NCI-H345 treated with DMSO at 0.1 percent for 48 hours (cell line): ENCODE measurements around the gene PANK4.

Source experiments
- DNase-seq: peaks from one replicate; lab custom pipeline; 2025; ENCODE audit not compliant: unreplicated experiment; lab: John Stamatoyannopoulos, UW

Gene PANK4

DNA sequence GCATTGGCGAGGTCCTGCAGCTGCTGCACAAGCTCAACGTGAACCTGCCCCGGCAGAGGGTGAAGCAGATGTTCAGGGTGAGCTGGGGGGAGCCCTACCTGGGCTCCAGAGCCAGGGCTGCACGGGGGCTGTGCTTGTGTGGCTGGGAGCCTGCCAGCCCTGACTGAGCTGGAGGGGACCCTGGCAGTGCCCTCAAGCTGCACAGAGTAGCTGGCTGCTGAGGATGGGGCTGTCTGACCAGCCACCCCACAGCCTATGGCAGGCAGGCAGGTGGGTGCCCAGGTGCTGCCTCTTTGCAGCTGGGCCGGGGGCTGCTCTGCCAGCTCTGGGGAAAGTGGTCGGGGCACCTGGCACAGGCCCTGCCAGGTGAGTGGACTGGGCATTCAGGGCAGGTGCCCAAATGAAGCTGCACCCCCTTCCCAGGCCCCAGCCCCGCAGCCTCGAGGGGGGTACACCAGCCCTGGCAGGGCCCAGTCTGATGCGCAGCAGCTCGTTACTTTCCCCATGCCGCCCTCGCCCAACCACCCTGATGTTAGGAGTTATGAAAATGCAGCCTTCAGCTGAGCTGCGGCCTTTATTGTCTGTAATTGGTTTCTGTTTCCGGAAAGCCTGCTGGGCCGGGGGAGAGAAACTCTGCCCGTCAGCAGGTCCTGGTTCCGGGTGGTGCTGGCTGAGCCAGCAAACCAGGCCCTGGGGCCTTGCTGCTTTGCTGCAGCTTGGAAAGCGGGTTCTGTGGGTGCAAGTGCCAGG, 46.0 kb downstream of the PANK4 start:
- no peak for DNase-seq

DNA sequence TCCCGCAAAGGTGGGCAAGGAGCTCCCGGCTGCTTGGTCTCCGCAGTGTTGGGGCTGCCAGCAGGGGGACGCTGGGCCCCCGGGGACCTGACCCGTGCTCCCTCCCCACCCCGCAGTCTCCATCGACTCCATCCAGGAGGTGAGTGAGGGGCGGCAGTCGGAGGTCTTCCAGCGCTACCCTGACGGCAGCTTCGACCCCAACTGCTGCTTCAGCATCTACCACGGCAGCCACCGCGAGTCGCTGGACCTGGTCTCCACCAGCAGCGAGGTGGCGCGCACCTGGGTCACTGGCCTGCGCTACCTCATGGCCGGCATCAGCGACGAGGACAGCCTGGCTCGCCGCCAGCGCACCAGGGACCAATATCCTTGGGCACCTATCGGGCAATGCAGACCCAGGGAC, 46.8 kb downstream of the PANK4 start:
- DNase-seq: no peak

DNA sequence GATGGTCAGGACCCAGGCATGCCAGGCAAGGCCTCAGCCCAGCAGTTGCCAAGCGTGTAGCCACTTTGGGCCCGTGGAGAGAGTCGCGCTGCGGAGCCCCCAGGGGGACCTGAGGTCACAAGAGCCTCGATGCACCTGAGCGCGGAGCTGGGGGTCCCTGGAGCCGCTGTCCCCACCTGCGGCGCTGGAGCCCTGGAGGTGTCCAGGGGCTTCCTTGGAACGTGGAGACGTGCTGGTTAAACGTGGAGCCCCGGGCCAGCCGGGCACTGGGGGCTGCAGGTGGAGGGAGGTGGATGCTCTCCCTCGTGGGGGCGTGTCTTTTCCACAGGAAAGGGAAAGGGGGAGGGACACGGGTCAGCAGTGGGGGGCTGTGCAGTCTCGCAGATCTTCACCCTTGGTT, 47.2 kb downstream of the PANK4 start:
- no peak for DNase-seq

DNA sequence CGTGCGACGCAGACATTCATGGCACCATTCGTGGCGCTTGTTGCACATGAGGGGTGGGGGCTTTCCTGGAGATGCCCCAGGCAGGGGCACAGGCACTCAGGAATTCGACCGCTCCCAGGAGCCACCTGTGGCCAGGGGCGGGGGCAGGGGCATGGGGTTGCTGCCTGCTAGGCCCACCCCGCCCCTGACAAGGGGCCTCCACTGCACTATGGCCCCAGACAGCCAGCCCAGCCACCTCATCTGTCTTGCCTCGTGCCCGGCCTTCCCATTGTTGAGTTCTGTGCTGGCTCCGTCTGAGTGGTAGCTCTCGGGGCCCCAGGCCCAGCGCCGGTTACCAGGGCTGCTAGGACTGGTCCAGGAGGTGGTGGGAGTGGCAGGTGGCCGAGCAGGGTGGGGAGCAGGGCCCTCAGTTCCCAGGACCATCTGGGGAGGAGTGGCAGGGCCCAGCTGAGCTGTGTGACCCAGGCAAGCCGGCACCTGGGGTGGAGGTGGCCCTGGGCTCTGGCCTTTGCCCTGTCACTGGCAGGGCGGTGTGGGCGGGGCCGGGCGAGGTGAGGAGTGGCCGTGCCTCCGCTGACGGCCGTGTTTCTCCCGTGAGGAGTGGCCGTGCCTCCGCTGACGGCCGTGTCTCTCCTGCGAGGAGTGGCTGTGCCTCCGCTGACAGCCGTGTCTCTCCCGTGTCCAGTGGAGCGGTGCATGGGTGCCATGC, 48.5 kb downstream of the PANK4 start:
- DNase-seq: no peak

DNA sequence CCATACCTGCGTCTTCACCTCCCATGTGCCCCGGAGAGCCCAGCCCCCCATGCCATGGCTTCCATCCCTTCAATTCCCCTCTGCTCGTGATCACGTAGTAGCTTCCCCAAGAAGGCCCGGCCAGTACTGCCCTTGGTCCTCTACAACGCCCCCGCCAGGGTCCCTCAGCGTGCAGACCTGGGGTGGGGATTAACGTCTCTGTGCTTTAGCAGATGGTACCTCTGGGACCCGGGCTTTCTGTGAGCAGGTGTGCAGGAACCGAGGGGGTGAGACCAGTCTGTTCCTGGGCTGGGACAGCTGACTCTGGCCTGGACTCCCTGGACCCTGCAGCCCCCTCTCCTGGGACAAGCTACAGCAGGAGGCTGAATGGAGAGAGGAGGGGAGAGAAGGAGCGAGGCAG, 49.1 kb downstream of the PANK4 start:
- DNase-seq: no peak

DNA sequence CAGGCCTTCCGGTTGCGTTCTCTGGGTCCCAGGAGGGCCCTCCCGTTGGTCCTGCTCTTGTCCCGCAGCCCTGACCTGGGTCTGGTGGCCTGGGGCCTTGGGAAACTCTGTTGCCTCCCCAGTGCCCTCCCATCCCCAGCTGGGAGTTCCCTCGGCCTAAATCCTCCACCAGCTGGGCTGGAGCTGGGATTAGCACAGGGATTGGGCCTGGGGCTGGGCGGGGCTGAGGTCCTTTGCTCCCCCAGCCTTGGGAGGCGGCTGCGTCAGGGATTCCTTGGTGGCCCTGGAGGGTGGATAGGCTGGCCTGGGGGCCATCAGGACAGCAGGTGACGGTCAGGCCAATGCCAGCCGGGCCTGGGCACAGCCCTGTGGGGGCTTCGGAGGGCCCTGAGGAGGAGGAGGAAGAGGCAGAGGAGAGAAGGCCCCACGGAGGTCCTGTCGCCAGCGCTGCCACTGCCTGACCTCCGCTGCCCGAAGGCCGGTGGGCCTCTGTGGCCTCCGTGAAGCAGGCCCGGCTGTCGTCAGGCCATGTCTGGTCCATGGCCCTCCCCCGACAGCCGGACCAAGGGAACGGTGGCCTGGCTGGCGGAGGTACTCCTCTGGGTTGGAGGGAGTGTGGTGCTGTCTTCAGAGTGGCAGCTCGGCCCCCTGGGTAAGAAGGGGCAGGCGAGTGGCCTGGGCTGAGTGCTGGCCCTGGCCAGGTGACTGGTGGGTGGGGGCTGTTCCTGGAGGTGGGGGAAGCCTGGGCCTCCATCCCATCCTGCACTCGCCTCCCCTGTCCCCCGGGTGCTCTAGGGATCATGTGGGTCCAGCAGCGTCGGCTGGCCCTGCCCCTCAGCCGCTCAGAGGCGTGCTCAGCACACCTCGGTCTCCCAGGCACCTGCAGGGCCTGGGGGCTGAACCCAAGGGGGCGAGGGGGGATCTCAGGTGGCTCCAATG, 50.1 kb downstream of the PANK4 start, which contains the start of gene PLCH2:
Gene PLCH2 (plus strand): TSS at position 229 of the 939 bp plus-strand sequence. CDS start 300 bp downstream, at position 529.
- DNase-seq: no peak

DNA sequence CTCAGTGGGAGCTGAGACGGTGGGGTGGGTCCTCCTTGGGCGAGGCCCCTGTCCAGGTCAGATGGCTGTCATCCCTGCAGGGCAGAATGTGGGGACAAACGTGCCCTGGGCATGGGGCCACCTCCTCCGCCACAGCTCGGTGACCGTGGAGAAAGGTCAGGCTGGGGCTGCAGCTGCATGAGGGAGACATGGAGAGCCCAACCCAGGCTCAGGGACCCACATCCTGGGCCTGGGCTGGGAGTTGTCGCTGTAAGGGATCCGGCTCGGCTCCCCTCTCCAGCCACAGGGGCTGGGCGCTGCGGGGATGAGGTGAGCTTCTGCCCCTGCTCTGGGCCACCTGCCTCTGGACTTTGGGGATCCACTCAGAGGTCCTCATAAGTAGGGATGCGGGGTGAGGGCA, 50.8 kb downstream of the PANK4 start:
- DNase-seq: no peak

DNA sequence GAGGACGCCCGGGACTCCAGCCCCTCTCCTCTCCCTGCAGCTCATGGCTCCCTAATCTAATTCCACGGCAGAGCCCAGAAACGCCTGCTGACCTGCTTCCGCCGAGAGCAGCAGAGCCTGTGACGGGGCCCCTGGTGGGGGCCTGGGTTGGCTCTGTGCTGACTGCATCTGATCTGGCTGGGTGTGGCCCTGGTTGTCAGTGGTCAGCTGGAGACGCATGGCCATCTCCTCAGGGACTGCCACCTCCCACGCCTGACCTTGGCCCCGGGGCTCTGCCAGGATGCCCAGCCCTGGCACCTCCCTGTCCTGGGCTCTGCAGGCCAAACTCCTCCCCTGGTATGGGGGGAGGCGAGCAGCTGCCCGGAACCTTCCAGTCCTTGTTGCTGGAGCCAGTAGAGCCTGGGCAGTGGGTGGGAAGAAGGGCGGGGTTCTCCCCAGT, 51.4 kb downstream of the PANK4 start:
- no peak for DNase-seq

DNA sequence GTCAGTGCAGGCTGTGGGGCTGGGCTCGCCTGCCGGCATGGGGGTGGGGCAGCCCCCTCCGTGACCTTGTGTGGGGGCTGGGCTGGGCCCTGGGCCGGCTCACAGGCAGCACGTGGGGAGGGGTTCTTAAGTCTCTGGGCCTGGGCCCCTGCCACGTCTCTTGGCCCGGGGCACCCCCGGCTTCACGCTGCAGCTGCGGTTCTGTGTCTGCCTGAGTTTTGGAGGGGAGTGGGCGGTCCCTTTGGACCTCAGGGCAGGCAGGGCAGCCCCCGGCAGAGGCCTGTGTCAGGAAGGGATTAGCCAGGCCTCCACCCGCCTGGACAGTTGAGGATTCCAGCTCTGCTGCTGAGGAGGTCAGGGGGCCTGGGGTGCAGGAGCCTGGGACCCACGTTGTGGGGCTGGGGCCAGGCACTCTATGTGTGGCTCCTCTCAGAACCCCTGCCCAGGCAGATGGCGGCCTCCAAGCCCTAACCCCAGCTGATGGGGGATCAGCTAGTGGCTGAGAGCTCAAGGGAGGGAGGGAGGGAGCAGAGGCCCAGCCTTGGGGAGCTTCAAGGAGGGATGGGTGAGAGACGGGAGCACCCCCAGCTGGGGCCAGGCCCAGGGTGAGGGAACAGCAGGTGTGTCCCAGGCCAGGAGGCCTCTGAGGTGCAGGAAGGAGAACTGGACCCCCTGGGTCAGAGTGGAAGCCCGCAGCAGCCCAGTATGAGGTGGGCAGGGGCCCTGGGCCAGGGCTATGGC, 52.1 kb downstream of the PANK4 start:
- DNase-seq: no peak

DNA sequence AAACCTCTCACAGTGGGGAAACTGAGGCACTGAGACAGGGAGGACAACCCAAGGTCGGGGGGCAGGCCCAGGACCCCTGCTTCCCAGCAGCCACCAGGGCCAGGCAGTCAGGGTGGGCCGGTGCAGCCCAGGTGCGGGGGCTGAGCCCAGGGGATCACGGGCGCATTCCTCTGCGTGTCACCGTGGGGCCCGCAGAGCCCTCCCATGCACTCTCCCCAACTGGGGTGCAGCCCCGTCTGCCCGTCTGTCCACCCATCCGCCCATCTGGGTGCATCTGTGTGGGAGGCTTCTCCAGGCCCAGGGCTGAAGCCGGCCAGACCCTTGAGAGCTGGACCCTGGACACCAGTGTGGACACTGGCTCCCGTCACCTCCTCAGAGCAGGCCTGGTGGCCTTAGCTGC, 53.2 kb downstream of the PANK4 start:
- no peak for DNase-seq

DNA sequence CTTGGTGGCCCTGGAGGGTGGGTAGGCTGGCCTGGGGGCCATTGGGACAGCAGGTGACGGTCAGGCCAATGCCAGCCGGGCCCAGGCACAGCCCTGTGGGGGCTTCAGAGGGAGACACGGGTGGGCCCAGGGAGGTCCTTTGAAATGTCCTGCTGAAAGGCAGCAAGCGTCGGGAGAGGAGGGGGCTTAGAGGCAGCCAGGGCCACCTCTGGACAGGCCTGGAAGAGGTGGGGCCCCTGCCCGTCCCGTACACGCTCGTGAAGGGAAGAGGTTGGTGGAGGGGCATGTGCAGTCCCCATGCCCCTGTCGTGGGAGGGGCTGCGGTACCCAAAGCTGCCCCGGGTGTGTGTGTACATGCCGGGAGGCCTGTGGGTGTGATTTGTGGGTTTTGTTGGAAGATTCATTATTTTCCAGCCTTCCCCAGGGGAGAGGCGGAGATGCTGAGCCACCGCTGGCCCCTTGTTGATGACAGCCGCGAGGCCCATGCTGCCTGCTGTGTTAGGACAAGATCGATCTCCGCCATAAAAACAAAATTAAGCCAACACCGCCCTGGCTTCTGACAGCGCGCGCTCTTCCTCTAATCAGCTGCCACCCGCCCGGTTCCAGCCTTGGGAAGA, 53.7 kb downstream of the PANK4 start:
- no peak for DNase-seq

DNA sequence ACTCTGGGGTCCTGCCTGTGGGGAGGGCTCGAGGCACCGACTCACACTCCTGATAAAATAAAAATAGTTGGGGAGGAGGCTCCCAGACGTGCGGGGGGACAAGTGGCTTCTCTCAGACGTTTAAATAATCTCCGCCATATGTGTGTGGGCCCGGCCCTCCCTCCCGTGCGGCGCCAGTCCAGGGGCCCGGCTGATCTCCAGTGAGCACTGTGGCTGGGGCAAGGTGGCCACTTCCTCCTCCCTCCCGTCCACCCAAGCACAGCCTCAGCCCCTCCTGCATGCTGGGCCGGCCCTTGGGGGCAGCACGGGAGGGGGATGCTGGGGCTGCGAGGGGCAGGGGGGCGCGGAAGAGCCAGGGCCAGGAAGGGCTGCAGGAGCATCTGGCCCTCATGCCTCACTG, 54.3 kb downstream of the PANK4 start:
- DNase-seq: no peak

DNA sequence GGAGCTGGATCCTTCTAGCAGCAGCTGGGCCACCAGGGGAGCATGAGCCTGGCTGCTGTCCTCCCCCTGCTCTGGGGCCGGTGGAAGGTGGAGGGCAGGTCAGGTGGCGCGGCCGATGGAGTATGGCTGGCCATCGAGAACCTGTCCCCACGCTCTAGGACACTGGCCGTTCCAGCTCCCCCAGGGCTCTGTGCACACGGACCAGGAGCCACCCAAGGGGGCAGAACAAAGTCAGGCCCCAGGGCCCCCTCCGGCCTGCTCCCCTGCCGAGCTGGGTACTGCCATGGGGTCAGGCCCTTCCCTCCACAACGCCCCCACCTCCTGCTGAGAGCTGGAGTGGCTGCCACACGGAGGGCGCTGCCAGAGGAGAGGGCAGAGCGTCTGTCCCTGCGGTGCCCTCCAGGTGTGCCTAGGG, 54.8 kb downstream of the PANK4 start:
- no peak for DNase-seq

DNA sequence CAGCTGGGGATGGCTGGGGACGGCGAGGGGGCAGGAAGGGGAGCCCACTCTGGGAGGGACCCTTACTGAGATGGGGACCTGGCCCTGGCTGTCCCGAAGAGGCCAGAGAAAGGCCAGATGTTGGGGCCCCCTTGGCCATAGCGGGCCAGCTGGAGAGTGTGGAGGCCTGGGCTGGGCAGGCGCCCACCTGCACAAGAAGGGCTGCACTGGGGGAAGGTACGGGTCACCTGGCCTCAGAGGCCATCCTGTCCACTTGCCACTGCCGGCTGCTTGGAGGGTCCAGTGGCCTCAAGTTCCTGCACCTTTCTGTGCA, 55.3 kb downstream of the PANK4 start:
- no peak for DNase-seq

DNA sequence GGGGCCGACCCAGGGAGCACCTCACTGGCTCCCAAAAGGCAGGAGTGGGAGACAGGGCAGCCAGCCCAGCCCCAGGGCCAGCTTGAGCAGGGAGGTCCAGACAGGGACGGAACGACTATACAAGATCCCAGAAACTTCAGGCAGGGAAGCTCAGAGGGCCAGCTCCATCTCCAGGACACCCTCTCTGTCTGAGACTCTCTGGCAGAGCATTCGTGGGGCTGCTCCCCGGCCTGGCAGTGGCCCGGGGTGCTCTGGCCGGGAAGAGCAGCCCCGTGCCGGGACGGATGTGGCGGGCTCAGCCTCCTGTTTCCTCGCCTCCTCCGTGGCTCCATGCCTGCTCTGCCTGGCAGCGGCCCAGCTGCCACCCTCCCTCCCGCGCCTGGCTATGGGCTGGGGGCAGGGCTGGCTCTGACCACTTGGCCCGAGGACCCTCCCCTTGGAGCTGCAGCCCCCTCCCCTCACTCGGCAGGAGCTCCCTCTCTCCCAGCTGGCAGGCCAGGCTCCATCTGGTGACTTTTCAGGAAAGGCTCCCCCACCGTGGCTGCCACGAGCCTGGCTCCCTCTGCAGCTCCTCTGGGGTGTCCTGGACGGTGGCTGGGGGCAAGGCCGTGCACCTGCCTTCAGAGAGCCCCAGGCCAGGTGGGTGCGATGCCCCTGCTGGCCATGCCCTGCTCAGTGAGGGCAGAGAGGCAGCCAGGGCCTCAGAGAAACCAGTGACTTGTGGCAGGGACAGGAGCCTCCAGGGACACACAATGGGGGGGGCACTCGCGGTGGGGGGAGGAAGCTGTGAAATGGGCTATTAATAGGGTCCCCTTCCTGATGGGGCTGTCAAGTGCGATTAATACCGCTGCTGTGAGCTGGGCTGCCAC, 55.9 kb downstream of the PANK4 start:
- no peak for DNase-seq

DNA sequence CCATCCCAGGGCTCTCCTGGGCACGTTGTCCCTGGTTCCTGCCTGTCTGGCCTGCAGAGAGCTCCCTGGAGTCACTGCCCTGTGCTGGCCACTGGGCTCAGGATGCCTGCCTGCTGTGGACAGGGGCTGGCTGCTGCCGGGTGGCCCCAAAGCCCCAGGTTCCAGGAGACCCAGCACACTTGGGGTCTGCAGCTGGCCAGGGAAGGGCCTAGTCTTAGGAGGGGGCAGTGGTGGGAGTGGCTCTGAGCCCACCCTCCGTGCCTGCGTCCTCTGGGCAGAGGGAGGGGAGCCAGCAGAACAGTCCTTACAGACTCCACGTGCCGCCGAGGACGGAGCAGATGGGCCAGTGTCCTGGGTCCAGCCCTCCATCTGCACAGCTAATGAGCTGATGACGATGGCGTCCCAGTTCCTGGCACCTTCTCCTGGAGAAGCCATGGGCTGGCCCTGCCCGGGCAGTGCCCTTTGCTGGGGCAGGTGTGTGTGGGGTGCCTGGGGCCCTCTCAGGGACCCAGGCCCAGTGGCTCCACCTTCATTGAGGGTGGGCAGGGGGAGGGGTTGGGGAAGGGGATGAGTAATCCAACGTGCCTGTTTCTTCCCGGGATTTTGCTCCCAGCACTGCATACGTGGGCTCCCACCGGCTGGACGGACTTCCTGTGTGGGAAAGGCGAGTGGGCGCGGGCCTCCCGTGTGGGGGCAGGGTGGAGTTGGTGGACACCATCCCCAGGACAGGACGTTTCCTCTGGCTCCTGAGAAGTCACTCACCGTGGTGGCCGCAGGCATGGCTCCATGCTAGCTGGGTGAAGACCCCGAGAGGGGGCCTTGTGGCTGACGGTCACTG, 57.1 kb downstream of the PANK4 start:
- DNase-seq: no peak

DNA sequence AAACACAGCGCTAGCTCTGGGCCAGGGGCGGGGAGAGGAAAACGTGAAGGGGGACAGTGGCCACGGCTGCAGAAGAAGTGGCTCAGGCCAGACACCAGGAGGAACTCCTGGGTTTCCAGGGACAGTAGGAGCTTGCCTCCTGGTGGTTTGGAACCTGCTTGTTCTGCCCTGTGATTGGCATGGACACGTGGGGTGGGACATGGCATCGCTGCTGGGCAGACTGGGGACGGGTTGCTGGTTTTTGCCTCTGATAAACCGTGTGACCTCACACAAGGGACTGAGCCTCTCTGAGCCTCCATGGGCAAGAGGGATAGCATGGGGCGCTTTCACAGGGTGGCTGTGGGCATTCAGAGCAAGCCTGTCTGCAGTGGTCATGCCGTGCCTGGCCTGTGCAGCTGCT, 57.9 kb downstream of the PANK4 start:
- no peak for DNase-seq

DNA sequence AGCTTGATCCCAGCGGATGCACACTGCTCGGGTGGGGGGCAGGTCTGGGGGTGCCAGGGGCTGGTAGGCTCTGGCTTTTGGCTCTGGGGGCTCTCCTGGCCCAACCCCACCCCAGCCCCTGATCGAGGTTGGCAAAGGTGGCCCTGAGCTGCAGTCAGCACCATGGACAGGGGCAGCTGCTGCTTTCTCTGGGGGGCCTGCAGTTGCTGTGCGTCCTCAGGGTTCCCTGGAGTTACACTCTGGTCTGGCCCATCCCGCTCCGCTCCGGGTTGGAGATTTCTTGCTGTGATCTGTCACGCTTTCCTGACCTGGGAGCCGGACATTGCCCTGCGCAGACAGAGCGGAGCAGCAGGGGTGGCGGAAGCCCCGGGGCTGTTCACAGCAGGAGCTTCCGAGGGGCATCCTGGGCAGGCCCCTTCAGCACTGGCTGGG, 58.3 kb downstream of the PANK4 start:
- no peak for DNase-seq
